Measurements from ENCODE around the gene NFKBIL1. TPM values are rescaled to one million over a fixed set of nuclear protein-coding genes. Genes with fewer than 3 reads are reported as not detected.
A peak's percentile ranks its signal among the peaks of the same experiment; 100 is the strongest.

NFKBIL1 gene
- total and polyA plus RNA-seq, 10 of the 15 experiments (the other 5 are each of a cell fraction or from before 2014, with no cell fraction given): 0.19 to 15.1 (median 7.0) TPM

- TF ChIP-seq CEBPZ (IDR thresholded peaks at IDR 0.05; ENCODE audit: low read depth, low read length) (no peak), SMC3 (IDR thresholded peaks at IDR 0.05; ENCODE audit: borderline replicate concordance, low read length) (no peak), EZH2 (IDR thresholded peaks at IDR 0.05; ENCODE audit: borderline replicate concordance, control insufficient read depth, low read depth, low read length) (no peak)
Measured at GRCh38 chr6:31538805-31539400, 8.5 kb upstream of the NFKBIL1 start (continued).

- no peaks in the 10 kb centered on the region for H3K4me1 ChIP-seq (ENCODE audit: control insufficient read depth, insufficient read depth, low read length)
- H4K20me1 ChIP-seq (ENCODE audit: control insufficient read depth, insufficient read depth): peaks cover 9% of the 10 kb centered on the region
- H3K36me3 ChIP-seq (ENCODE audit: control insufficient read depth in 2 of 2, insufficient read depth in 2 of 2, low read length in 1 of 2): peaks cover 21 to 33% of the 10 kb centered on the region in 2 experiments
- 0% methylated on average over 4 of the region's 4 CpGs for WGBS (ENCODE audit: insufficient coverage, insufficient replicate concordance, low lambda C conversion rate, missing lambda C conversion rate)
- FAIRE-seq (no peak), ATAC-seq (no peak), DNase-seq (ENCODE audit: low read depth, low spot score) (no peak)
- H3K27me3 ChIP-seq (replicated peaks in 1 of 2; ENCODE audit: control insufficient read depth in 2 of 2, insufficient read depth in 2 of 2, low read length in 1 of 2): no peaks in the 10 kb centered on the region
- peak overlapping the region; percentile 97 for H3K27ac ChIP-seq (ENCODE audit: control insufficient read depth, insufficient read depth)
- SMC1A ChIA-PET (ENCODE audit: uncharacterized antibody, unreplicated experiment): interaction anchor here (0.8 to 34.7 kb wide), 11 partner anchors 10 to 291 kb away, joined by 3 to 1989 read pairs (median 4); partner anchors contain the start of genes LST1, LTA, LTB and MCCD1
- RAD21 ChIA-PET (ENCODE audit: unreplicated experiment): interaction anchor here (1.0 to 16.9 kb wide), 12 partner anchors 9 to 322 kb away, joined by 3 to 668 read pairs (median 5); partner anchors contain the start of genes ABHD16A, HSPA1B, LTB and MICB
- peak overlapping the region; percentile 94 for H3K4me3 ChIP-seq
- peak overlapping the region; percentile 85 for H3K4me2 ChIP-seq (ENCODE audit: control insufficient read depth, insufficient read depth)
- in situ Hi-C loops (cut with MboI) (loop anchor here (5.0 to 10.0 kb wide), 2 partner anchors 48 to 294 kb away; no protein-coding TSS in a partner anchor), intact Hi-C loops (cut with micrococcal nuclease; ENCODE audit: unreplicated experiment) (loop anchor here (1.0 to 10.0 kb wide), 2 partner anchors 47 to 364 kb away; partner anchors contain the start of gene ZBTB12)
- BruUV-seq (replicated peaks): no TSS peak
- CTCF ChIA-PET: interaction anchor here (0.9 to 34.8 kb wide), 5 partner anchors 9 to 289 kb away, joined by 3 to 2098 read pairs (median 16); partner anchors contain the start of genes LST1, LTB, MICB and NCR3
- H2AFZ ChIP-seq (ENCODE audit: control insufficient read depth, low read depth, low read length): no peak overlapping the region
- peaks cover 74% of the 10 kb centered on the region for H3K79me2 ChIP-seq (ENCODE audit: control insufficient read depth, insufficient read depth, low read length)
- H3K9ac ChIP-seq (ENCODE audit: control insufficient read depth, insufficient read depth, low read length): peak overlapping the region; percentile 99
- H3K9me3 ChIP-seq (replicated peaks; ENCODE audit: control insufficient read depth, insufficient read depth, low read length): no peaks in the 10 kb centered on the region
- POLR2A ChIA-PET: interaction anchor here (0.9 to 4.8 kb wide), 11 partner anchors 8 to 162 kb away, joined by 3 to 56 read pairs (median 6); partner anchors contain the start of genes ABHD16A, BAG6, C6orf47 and LTB
- no peak for TF ChIP-seq ATF2 (IDR thresholded peaks at IDR 0.05; ENCODE audit: low read length)
- no peak for TF ChIP-seq IKZF2 (IDR thresholded peaks at IDR 0.05)
- no peak for TF ChIP-seq E2F4 (IDR thresholded peaks at IDR 0.05; ENCODE audit: low read depth, low read length)
- TF ChIP-seq CBX5 (IDR thresholded peaks at IDR 0.05; ENCODE audit: low read depth): no peak
- TF ChIP-seq KAT2A (conservative IDR thresholded peaks at IDR 0.05; ENCODE audit: control insufficient read depth, low read depth, low read length): no peak
- TF ChIP-seq ZNF687 (IDR thresholded peaks at IDR 0.05): no peak
- TF ChIP-seq NFYB (IDR thresholded peaks at IDR 0.05; ENCODE audit: insufficient read depth, low read depth, low read length): no peak
Measured at GRCh38 chr6:31540640-31541039, 6.8 kb upstream of the NFKBIL1 start.
